Lung (tissue), 12 donors: ENCODE results near the gene MSANTD3. TPM values are rescaled to one million over a fixed set of nuclear protein-coding genes. Genes with fewer than 3 reads are reported as not detected.

Experiments used
- ATAC-seq: fragments of 200-7000 bp; cut with Tn5 transposase; one replicate; pipeline ENCODE4 v1.9.1; 2020; ENCODE audit warnings: moderate number of reproducible peaks; ENCODE audit not compliant: insufficient read depth, low FRiP score
- DNase-seq, 3 donors: peaks; one replicate each; pipeline ENCODE4 v3.0.0-alpha.2; 2013 to 2017
- H3K27ac ChIP-seq, 2 donors: one replicate each; pipeline ENCODE4 v1.5.1; 2013; ENCODE audit warnings: mild to moderate bottlenecking in 2 of 2, moderate library complexity in 2 of 2, control low read depth in 1 of 2, inconsistent platforms in 1 of 2, low read depth in 1 of 2, low read length in 1 of 2
- H3K27me3 ChIP-seq, 3 donors: one replicate each; pipeline ENCODE4 v1.5.1; 2013; ENCODE audit warnings: low read length in 2 of 3; ENCODE audit not compliant: control insufficient read depth in 3 of 3, insufficient read depth in 3 of 3
- H3K36me3 ChIP-seq, 4 donors: one replicate each; pipeline ENCODE4 v1.5.1; 2013; ENCODE audit warnings: low read length in 4 of 4, mild to moderate bottlenecking in 1 of 4, moderate library complexity in 1 of 4; ENCODE audit not compliant: control insufficient read depth in 4 of 4, insufficient read depth in 4 of 4
- H3K4me1 ChIP-seq, 5 donors: one replicate each; pipeline ENCODE4 v1.5.1; 2013; ENCODE audit warnings: low read length in 5 of 5, mild to moderate bottlenecking in 2 of 5, moderate library complexity in 1 of 5; ENCODE audit not compliant: control insufficient read depth in 5 of 5, insufficient read depth in 5 of 5
- H3K4me3 ChIP-seq: one replicate; pipeline ENCODE4 v1.5.1; 2013; ENCODE audit warnings: mild to moderate bottlenecking, control low read depth, moderate library complexity
- H3K9ac ChIP-seq, 2 donors: one replicate each; pipeline ENCODE4 v1.5.1; 2013; ENCODE audit warnings: low read length in 2 of 2, control low read depth in 1 of 2; ENCODE audit not compliant: insufficient read depth in 1 of 2
- H3K9me3 ChIP-seq, 4 donors: one replicate each; pipeline ENCODE4 v1.5.1; 2013; ENCODE audit warnings: low read length in 3 of 4, mild to moderate bottlenecking in 1 of 4, moderate library complexity in 1 of 4; ENCODE audit not compliant: control insufficient read depth in 4 of 4, insufficient read depth in 3 of 4
- WGBS, 2 donors: extraction: QIAGEN DNeasy Blood & Tissue Kit; methylation state at CpG; one replicate each; pipeline ENCODE4 v1.1.7; 2013; 5-methylcytosine and 5-hydroxymethylcytosine counted together
- polyA plus RNA-seq, 2 donors: library from polyadenylated mRNA; stranded (reverse); fragments of 200-250 nt; gene quantifications; one replicate each; pipeline ENCODE4 v1.2.1, GENCODE V29; 2013
- total RNA-seq, 2 donors: library from RNA; depleted of rRNA in 1 of 2; stranded (reverse); fragments of >200 nt in 1 of 2; gene quantifications; one replicate each; pipeline ENCODE4 v1.2.1, GENCODE V29; 2014 to 2021
- TF ChIP-seq, protein P1 (sequence below): IDR thresholded peaks from 2 replicates; pipeline ENCODE4 v1.5.1; 2012; ENCODE audit warnings: mild to moderate bottlenecking; ENCODE audit errors: control extremely low read depth, extremely low read depth
- donor health status: control.
- donor health status: control.
- donor health status: Bipolar disorder and iron deficiency.
- donor health status: healthy.
- donor health status: DM: yes; HTN: yes; CAD: no.

The MSANTD3 gene
- total and polyA plus RNA-seq, 4 donors, result 17.5 to 23.8 (median 17.8) TPM

GRCh38 chr9:100428871-100429654 lies 2.1 kb downstream of the MSANTD3 start:
- no peaks in the 10 kb centered on the region for H3K36me3 ChIP-seq
- H3K27ac ChIP-seq, result peak overlapping the region; percentile 69 to 93
- H3K4me1 ChIP-seq, result peaks cover 0 to 19% (median 11%) of the 10 kb centered on the region in 5 donors
- 69 to 76% methylated on average over 9 of the region's 9 CpGs for WGBS, 2 donors
- H3K9ac ChIP-seq, result no peak overlapping the region
- no peaks in the 10 kb centered on the region for H3K27me3 ChIP-seq
- TF ChIP-seq, protein P1, sequence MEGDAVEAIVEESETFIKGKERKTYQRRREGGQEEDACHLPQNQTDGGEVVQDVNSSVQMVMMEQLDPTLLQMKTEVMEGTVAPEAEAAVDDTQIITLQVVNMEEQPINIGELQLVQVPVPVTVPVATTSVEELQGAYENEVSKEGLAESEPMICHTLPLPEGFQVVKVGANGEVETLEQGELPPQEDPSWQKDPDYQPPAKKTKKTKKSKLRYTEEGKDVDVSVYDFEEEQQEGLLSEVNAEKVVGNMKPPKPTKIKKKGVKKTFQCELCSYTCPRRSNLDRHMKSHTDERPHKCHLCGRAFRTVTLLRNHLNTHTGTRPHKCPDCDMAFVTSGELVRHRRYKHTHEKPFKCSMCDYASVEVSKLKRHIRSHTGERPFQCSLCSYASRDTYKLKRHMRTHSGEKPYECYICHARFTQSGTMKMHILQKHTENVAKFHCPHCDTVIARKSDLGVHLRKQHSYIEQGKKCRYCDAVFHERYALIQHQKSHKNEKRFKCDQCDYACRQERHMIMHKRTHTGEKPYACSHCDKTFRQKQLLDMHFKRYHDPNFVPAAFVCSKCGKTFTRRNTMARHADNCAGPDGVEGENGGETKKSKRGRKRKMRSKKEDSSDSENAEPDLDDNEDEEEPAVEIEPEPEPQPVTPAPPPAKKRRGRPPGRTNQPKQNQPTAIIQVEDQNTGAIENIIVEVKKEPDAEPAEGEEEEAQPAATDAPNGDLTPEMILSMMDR, result no peak
- ATAC-seq (peak; percentile 67), DNase-seq (no peak)
- peaks cover 0 to 1% (median 0%) of the 10 kb centered on the region in 4 donors for H3K9me3 ChIP-seq
- H3K4me3 ChIP-seq, result no peak overlapping the region

DNA sequence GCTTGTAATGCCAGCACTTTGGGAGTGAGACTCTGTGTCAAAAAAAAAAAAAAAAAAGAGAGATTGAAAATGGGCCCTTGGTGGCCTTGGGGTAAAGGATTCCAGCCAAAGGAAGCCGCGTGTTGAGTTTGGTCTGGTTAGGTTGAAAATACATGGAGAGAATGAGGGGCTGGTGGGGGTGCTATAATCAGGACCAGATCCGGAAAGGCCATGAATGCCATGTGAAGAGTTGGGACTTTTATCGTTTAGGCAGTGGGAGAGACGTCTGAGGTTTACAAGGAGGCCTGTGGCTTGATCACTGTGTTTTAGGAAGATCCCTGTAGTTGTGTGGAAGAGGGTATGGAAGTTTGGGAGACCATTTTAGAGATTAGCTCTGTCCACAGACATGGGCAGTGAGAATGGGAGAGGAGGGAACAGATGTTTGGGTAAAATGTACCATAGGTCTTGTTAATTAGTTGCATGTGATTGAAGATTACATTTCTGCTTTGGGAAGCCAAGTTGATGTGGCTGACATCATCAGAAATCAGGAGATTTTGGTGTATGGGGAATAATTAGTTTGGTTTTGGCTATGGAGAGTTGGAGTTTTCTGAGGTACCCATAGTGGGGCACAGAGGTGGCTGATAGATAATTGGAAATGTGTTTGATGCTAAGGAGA lies 3.5 kb downstream of the MSANTD3 start:
- H3K4me1 ChIP-seq, result peaks cover 0 to 19% (median 11%) of the 10 kb centered on the region in 5 donors
- no peaks in the 10 kb centered on the region for H3K27me3 ChIP-seq
- TF ChIP-seq, protein P1, result no peak
- H3K27ac ChIP-seq, result no peak overlapping the region
- H3K4me3 ChIP-seq, result no peak overlapping the region
- no peak for DNase-seq
- no peak for ATAC-seq
- peaks cover 0 to 1% (median 0%) of the 10 kb centered on the region in 4 donors for H3K9me3 ChIP-seq
- H3K36me3 ChIP-seq, result no peaks in the 10 kb centered on the region
- no peak overlapping the region for H3K9ac ChIP-seq
- WGBS, 2 donors, result 97% methylated on average over 5 of the region's 5 CpGs

DNA sequence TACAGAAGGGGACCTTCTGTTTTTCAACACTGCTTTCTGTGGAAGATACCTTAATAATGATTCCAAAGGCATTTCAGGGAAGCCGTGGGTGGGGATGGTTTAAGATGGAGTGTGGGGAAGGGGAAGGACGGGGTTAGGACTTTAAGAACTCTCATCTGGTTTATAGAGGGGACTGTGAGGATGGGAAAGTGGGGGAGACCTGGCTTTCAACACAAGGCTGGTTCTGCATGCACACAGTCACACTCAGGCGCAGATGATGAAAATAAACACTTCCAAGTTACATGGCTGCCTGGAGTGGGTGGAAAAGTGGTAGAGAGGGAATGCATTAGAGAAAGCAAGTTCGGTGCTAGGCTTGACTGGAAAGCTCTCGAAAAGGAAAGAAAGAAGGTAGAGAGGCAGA lies 4.9 kb downstream of the MSANTD3 start:
- WGBS, 2 donors, result 75 to 94% methylated on average over 5 of the region's 5 CpGs
- no peak for ATAC-seq
- TF ChIP-seq, protein P1, result no peak
- peaks cover 0 to 15% (median 10%) of the 10 kb centered on the region in 5 donors for H3K4me1 ChIP-seq
- H3K27me3 ChIP-seq, result no peaks in the 10 kb centered on the region
- H3K27ac ChIP-seq, result no peak overlapping the region
- DNase-seq, result no peak
- H3K9me3 ChIP-seq, result peaks cover 0 to 1% (median 0%) of the 10 kb centered on the region in 4 donors
- no peak overlapping the region for H3K4me3 ChIP-seq
- H3K36me3 ChIP-seq, result no peaks in the 10 kb centered on the region
- no peak overlapping the region for H3K9ac ChIP-seq
